Loucy (cell line): ENCODE results near the gene LZTFL1.

Experiments
- EZH2phosphoT487 ChIP-seq: fragments of 200-600 bp; IDR thresholded peaks from 2 replicates; pipeline ENCODE4 v1.6.1; 2018; ENCODE audit warnings: antibody characterized with exemption, mild to moderate bottlenecking, moderate library complexity, borderline replicate concordance
- TF ChIP-seq, protein P1 (sequence below): fragments of 200-600 bp; sonication (generic); conservative IDR thresholded peaks from 2 replicates; pipeline ENCODE4 v1.5.1; 2014; ENCODE audit warnings: mild to moderate bottlenecking, antibody characterized with exemption, low read length

DNA sequence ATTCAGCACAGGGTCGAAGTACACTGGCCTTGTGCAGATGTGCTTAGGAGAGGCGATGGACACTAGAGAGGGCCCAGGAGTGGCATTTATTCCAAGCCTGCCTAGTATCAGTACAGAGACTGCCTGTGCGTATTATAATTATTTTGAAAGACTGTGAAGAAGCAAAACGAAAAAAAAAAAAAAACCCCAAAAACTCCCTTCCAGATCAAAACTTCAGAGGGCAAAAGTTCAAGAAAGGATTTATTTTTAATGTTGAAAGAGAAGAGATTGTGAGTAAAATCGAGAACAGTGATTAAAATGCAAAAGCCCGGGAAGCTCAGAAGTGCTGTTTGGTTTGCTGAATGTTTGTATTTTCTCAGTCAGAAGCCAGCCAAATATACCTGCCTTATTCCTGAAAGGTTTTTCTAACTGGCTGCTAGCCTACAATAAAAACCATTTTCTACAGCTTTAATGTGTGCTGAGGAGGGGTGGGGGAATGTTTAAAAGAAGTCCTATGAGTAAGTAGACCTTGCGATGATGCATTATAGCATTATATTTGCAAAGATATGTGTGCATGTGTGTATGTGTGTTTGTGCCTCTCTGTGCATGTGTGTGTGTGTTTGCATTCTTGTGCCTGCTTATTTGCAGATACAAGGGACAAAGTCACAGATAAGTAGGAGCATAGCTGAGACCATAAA, 19.3 kb upstream of the LZTFL1 start:
- TF ChIP-seq, protein P1, sequence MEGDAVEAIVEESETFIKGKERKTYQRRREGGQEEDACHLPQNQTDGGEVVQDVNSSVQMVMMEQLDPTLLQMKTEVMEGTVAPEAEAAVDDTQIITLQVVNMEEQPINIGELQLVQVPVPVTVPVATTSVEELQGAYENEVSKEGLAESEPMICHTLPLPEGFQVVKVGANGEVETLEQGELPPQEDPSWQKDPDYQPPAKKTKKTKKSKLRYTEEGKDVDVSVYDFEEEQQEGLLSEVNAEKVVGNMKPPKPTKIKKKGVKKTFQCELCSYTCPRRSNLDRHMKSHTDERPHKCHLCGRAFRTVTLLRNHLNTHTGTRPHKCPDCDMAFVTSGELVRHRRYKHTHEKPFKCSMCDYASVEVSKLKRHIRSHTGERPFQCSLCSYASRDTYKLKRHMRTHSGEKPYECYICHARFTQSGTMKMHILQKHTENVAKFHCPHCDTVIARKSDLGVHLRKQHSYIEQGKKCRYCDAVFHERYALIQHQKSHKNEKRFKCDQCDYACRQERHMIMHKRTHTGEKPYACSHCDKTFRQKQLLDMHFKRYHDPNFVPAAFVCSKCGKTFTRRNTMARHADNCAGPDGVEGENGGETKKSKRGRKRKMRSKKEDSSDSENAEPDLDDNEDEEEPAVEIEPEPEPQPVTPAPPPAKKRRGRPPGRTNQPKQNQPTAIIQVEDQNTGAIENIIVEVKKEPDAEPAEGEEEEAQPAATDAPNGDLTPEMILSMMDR: no peak
- no peak for TF ChIP-seq EZH2phosphoT487
